GM12878 (cell line): ENCODE data around the gene CCDC187. TPM values are rescaled to one million over a fixed set of nuclear protein-coding genes. Genes with fewer than 3 reads are reported as not detected.

Experiments used
- ATAC-seq: fragments of 200-7000 bp; cut with Tn5 transposase; 3 replicates; pipeline ENCODE4 v1.9.1; 2020; ENCODE audit warnings: mild to moderate bottlenecking, moderate library complexity
- BruUV-seq: library from RNA; stranded (reverse); fragments of 400-500 nt; replicated peaks from 2 replicates; lab custom pipeline; 2021; lab: Mats Ljungman, UMichigan
- CTCF ChIA-PET: fragments of 300-600 bp; sonication (Branson Sonifier 250); formaldehyde crosslinking; extraction: SDS; loops from one replicate; lab custom pipeline; 2021; ENCODE audit warnings: inconsistent platforms; lab: Yijun Ruan, JAX
- POLR2A ChIA-PET: fragments of 350-600 bp; formaldehyde crosslinking; extraction: SDS; loops from one replicate; lab custom pipeline; 2021; ENCODE audit warnings: inconsistent platforms; lab: Charles Lee
- RAD21 ChIA-PET: fragments of 300-600 bp; sonication (Branson Sonifier 250); formaldehyde crosslinking; loops from one replicate; lab custom pipeline; 2023; ENCODE audit warnings: antibody characterized with exemption; ENCODE audit not compliant: unreplicated experiment; lab: Charles Lee
- SMC1A ChIA-PET: fragments of 300-600 bp; sonication (Branson Sonifier 250); formaldehyde crosslinking; loops from one replicate; lab custom pipeline; 2023; ENCODE audit not compliant: unreplicated experiment, uncharacterized antibody; lab: Charles Lee
- DNase-seq: peaks from one replicate; pipeline ENCODE4 v3.0.0-alpha.2; 2011; ENCODE audit warnings: low read depth, low spot score
- FAIRE-seq: peaks from 3 replicates; lab custom pipeline; 2011; peaks lifted over from hg19 to GRCh38; lab: Jason Lieb, UNC
- H2AFZ ChIP-seq: 2 replicates; pipeline ENCODE4 v1.6.0; 2011; ENCODE audit warnings: low read depth, low read length, control low read depth; ENCODE audit not compliant: control insufficient read depth
- H3K27ac ChIP-seq: 2 replicates; pipeline ENCODE4 v1.5.1; 2011; ENCODE audit warnings: control low read depth; ENCODE audit not compliant: control insufficient read depth, insufficient read depth
- H3K27me3 ChIP-seq, 2 experiments: replicated peaks in 1 of 2; 2 replicates each; pipeline versions ENCODE4 v1.6.0 to v1.6.1; 2011; ENCODE audit warnings: low read length in 1 of 2; ENCODE audit not compliant: control insufficient read depth in 2 of 2, insufficient read depth in 2 of 2
- H3K36me3 ChIP-seq, 2 experiments: 2 replicates each; pipeline ENCODE4 v1.5.1; 2011; ENCODE audit warnings: low read length in 1 of 2; ENCODE audit not compliant: control insufficient read depth in 2 of 2, insufficient read depth in 2 of 2
- H3K4me1 ChIP-seq: 2 replicates; pipeline ENCODE4 v1.6.1; 2011; ENCODE audit warnings: mild to moderate bottlenecking, low read length, moderate library complexity, mixed read lengths; ENCODE audit not compliant: control insufficient read depth, insufficient read depth
- H3K4me2 ChIP-seq: 2 replicates; pipeline ENCODE4 v1.6.0; 2011; ENCODE audit warnings: control low read depth; ENCODE audit not compliant: control insufficient read depth, insufficient read depth
- H3K4me3 ChIP-seq: fragments of 200-600 bp; sonication (generic); 2 replicates; pipeline ENCODE4 v1.5.1; 2016
- H3K79me2 ChIP-seq: 2 replicates; pipeline ENCODE4 v1.6.0; 2011; ENCODE audit warnings: low read length; ENCODE audit not compliant: control insufficient read depth, insufficient read depth
- H3K9ac ChIP-seq: 2 replicates; pipeline ENCODE4 v1.8.0; 2011; ENCODE audit warnings: low read length, control low read depth, mixed read lengths; ENCODE audit not compliant: control insufficient read depth, insufficient read depth
- H3K9me3 ChIP-seq: replicated peaks from 3 replicates; pipeline ENCODE4 v1.5.1; 2011; ENCODE audit warnings: mild to moderate bottlenecking, low read length; ENCODE audit not compliant: control insufficient read depth, insufficient read depth
- H4K20me1 ChIP-seq: 2 replicates; pipeline ENCODE4 v1.6.0; 2011; ENCODE audit not compliant: control insufficient read depth, insufficient read depth
- BHLHE40 ChIP-seq, 2 experiments: fragments of 450-650 bp in 1 of 2; IDR thresholded peaks; 2 replicates each; pipeline ENCODE4 v1.6.1; 2011 to 2017; ENCODE audit warnings: low read depth in 2 of 2, borderline replicate concordance in 1 of 2, improper control_type of control experiment in 1 of 2, low read length in 1 of 2, mild to moderate bottlenecking in 1 of 2
- FOS ChIP-seq: IDR thresholded peaks from 3 replicates; pipeline ENCODE4 v1.6.1; 2011; ENCODE audit warnings: borderline replicate concordance; ENCODE audit not compliant: insufficient read length; ENCODE audit errors: extremely low read depth
- FOXM1 ChIP-seq: IDR thresholded peaks from 2 replicates; pipeline ENCODE4 v1.6.1; 2012; ENCODE audit warnings: low read depth, mild to moderate bottlenecking, inconsistent platforms, low read length, moderate library complexity
- KDM1A ChIP-seq: fragments of 200-600 bp; sonication (generic); IDR thresholded peaks from 2 replicates; pipeline ENCODE4 v1.6.1; 2016; ENCODE audit warnings: borderline replicate concordance
- KLF5 ChIP-seq: fragments of 450-650 bp; IDR thresholded peaks from 2 replicates; pipeline ENCODE4 v1.6.1; 2014; ENCODE audit warnings: mild to moderate bottlenecking; ENCODE audit not compliant: partially characterized antibody
- MYB ChIP-seq: fragments of 150-350 bp; IDR thresholded peaks from 2 replicates; pipeline ENCODE4 v1.6.1; 2014; ENCODE audit warnings: mild to moderate bottlenecking, low read depth, low read length, borderline replicate concordance
- NFIC ChIP-seq: IDR thresholded peaks from 2 replicates; pipeline ENCODE4 v1.6.1; 2012; ENCODE audit warnings: low read depth, mild to moderate bottlenecking, inconsistent platforms, low read length, moderate library complexity
- NFXL1 ChIP-seq: fragments of 450-650 bp; IDR thresholded peaks from 2 replicates; pipeline ENCODE4 v1.6.1; 2017; ENCODE audit warnings: antibody characterized with exemption, mild to moderate bottlenecking, borderline replicate concordance
- NR2C1 ChIP-seq: fragments of 450-650 bp; IDR thresholded peaks from 2 replicates; pipeline ENCODE4 v1.6.1; 2017; ENCODE audit warnings: antibody characterized with exemption, mild to moderate bottlenecking, moderate library complexity
- RB1 ChIP-seq: fragments of 450-650 bp; formaldehyde crosslinking; IDR thresholded peaks from 2 replicates; pipeline ENCODE4 v1.6.1; 2017; ENCODE audit warnings: mild to moderate bottlenecking, borderline replicate concordance
- RBBP5 ChIP-seq: fragments of 200-600 bp; sonication (generic); conservative IDR thresholded peaks from 2 replicates; pipeline ENCODE4 v1.6.1; 2016
- SMC3 ChIP-seq: IDR thresholded peaks from 2 replicates; pipeline ENCODE4 v1.6.1; 2011; ENCODE audit warnings: low read length, improper control_type of control experiment, borderline replicate concordance
- SPI1 ChIP-seq: IDR thresholded peaks from 2 replicates; pipeline ENCODE4 v1.6.1; 2011; ENCODE audit warnings: low read depth, mild to moderate bottlenecking, low read length, moderate library complexity, borderline replicate concordance; ENCODE audit not compliant: insufficient read depth
- ZNF384 ChIP-seq: IDR thresholded peaks from 2 replicates; pipeline ENCODE4 v1.6.1; 2012; ENCODE audit warnings: low read depth, mild to moderate bottlenecking, low read length, improper control_type of control experiment, borderline replicate concordance
- ZNF622 ChIP-seq: fragments of 450-650 bp; IDR thresholded peaks from 2 replicates; pipeline ENCODE4 v1.6.1; 2017; ENCODE audit warnings: mild to moderate bottlenecking, inconsistent platforms
- WGBS: methylation state at CpG from one replicate; pipeline ENCODE4 v1.1.6; 2016; ENCODE audit warnings: low lambda C conversion rate; ENCODE audit not compliant: insufficient replicate concordance, insufficient coverage; ENCODE audit errors: missing lambda C conversion rate; 5-methylcytosine and 5-hydroxymethylcytosine counted together
- in situ Hi-C: fragments of 300-500 bp; cut with MboI; formaldehyde crosslinking; loops from 9 replicates; pipeline ENCODE4 v1.14.3; 2018; ENCODE audit warnings: mixed read lengths
- intact Hi-C: fragments of 100-400 bp; cut with micrococcal nuclease; formaldehyde crosslinking; loops from one replicate; pipeline ENCODE4 v1.14.2; 2022; ENCODE audit not compliant: unreplicated experiment
- polyA plus RNA-seq, 11 experiments: library from polyadenylated mRNA; depleted of rRNA in 4 of 11; unstranded in 6 of 11; stranded (reverse) in 5 of 11; fragments of >200 nt; fragmentation: Nextera tagmentation in 4 of 11; fragmentation: Illumina TruSeq in 1 of 11; extraction: Ambion mirVana in 4 of 11; extraction: Trizol in 1 of 11; gene quantifications; 1 replicate in 1 of 11; 2 replicates in 10 of 11; pipeline versions ENCODE4 v1.2.1 to v1.2.3, GENCODE V29; 2011 to 2016; ENCODE audit warnings: inconsistent platforms in 2 of 11, missing spikeins in 2 of 11, low read depth in 1 of 11
- total RNA-seq, 4 experiments: library from RNA; depleted of rRNA in 3 of 4; stranded (reverse); fragments of >200 nt in 3 of 4; fragmentation: Illumina TruSeq in 1 of 4; extraction: Trizol in 1 of 4; gene quantifications; 2 replicates each; pipeline versions ENCODE4 v1.2.1 to v1.2.3, GENCODE V29; 2013 to 2021
- TF ChIP-seq, protein P1 (sequence below): fragments of 450-650 bp; IDR thresholded peaks from 2 replicates; pipeline ENCODE4 v1.6.1; 2016; ENCODE audit warnings: mild to moderate bottlenecking, moderate library complexity, borderline replicate concordance

Gene CCDC187
- total and polyA plus RNA-seq, 10 of the 15 experiments (the other 5 are each of a cell fraction or from before 2014, with no cell fraction given) = 0.04 to 0.23 (median 0.04) TPM; not detected in 7

DNA sequence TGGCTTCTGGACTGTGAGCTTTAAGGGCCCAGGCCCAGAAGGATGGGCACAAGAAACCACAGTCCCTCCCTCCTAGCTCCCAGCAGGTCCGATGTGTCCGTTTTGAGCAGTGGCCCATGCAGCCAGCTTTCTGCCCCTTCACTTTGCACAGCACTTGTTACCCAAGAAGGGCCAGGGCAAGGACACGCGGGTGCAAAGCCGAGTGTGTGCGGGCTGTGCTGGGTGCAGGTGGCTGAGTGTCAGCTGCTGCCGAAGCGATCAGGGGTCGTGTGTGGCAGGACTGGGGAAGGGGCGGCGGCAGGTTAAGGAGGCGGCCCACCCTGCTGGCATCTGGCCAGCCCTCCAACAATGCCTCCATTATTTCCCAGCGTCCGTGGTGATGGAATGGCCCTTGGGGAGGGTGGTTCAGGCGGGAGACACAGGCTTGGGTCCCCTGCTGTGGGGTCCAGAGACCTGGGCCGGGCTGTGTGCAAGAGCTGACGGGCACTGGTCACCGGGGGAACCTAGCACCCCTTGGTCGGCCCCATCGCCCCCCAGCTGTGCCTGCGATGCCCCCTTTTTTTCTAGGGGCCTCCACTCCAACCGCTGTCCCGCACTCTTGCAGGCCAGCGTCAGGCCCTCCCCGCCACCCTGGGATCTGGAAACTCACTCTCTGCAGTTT lies 99.6 kb downstream of the CCDC187 start:
- 63% methylated on average over 22 of the region's 25 CpGs for WGBS
- Histone ChIP-seq H3K9ac (no peak overlapping the region), H3K4me3 (no peak overlapping the region), H3K4me1 (no peaks in the 10 kb centered on the region), H3K27ac (no peak overlapping the region), H3K27me3 (peaks cover 6% of the 10 kb centered on the region in 2 experiments; a peak in 3 of 4 replicates), H3K79me2 (no peaks in the 10 kb centered on the region), H3K4me2 (no peak overlapping the region), H4K20me1 (peaks cover 4% of the 10 kb centered on the region; the same call in 1 of the 2 replicates), H2AFZ (no peak overlapping the region), H3K9me3 (no peaks in the 10 kb centered on the region), H3K36me3 (peaks cover 0 to 3% of the 10 kb centered on the region in 2 experiments; a peak in 3 of 4 replicates)
- no TSS peak for BruUV-seq
- ChIA-PET POLR2A (no interaction called here), SMC1A (no interaction called here), CTCF (no interaction called here), RAD21 (no interaction called here)
- ATAC-seq (no peak), DNase-seq (no peak), FAIRE-seq (no peak)
- in situ Hi-C loops (no loop called here), intact Hi-C loops (no loop called here)
- no peak for TF ChIP-seq NFXL1
- no peak for TF ChIP-seq BHLHE40 (IDR thresholded peaks at IDR 0.05; ENCODE audit: borderline replicate concordance in 1 of 2, low read depth in 2 of 2, low read length in 1 of 2)
- no peak for TF ChIP-seq SPI1
- no peak for TF ChIP-seq FOXM1
- no peak for TF ChIP-seq MYB
- no peak for TF ChIP-seq ZNF622
- no peak for TF ChIP-seq RBBP5
- TF ChIP-seq NR2C1 = no peak
- TF ChIP-seq RB1 = no peak
- no peak for TF ChIP-seq SMC3
- no peak for TF ChIP-seq FOS
- no peak for TF ChIP-seq ZNF384
- no peak for TF ChIP-seq KLF5
- TF ChIP-seq NFIC = no peak
- TF ChIP-seq KDM1A = no peak
- TF ChIP-seq, protein P1, sequence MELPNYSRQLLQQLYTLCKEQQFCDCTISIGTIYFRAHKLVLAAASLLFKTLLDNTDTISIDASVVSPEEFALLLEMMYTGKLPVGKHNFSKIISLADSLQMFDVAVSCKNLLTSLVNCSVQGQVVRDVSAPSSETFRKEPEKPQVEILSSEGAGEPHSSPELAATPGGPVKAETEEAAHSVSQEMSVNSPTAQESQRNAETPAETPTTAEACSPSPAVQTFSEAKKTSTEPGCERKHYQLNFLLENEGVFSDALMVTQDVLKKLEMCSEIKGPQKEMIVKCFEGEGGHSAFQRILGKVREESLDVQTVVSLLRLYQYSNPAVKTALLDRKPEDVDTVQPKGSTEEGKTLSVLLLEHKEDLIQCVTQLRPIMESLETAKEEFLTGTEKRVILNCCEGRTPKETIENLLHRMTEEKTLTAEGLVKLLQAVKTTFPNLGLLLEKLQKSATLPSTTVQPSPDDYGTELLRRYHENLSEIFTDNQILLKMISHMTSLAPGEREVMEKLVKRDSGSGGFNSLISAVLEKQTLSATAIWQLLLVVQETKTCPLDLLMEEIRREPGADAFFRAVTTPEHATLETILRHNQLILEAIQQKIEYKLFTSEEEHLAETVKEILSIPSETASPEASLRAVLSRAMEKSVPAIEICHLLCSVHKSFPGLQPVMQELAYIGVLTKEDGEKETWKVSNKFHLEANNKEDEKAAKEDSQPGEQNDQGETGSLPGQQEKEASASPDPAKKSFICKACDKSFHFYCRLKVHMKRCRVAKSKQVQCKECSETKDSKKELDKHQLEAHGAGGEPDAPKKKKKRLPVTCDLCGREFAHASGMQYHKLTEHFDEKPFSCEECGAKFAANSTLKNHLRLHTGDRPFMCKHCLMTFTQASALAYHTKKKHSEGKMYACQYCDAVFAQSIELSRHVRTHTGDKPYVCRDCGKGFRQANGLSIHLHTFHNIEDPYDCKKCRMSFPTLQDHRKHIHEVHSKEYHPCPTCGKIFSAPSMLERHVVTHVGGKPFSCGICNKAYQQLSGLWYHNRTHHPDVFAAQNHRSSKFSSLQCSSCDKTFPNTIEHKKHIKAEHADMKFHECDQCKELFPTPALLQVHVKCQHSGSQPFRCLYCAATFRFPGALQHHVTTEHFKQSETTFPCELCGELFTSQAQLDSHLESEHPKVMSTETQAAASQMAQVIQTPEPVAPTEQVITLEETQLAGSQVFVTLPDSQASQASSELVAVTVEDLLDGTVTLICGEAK = no peak
